Measurements from ENCODE around the gene SYNGR3. TPM values are rescaled to one million over a fixed set of nuclear protein-coding genes. Genes with fewer than 3 reads are reported as not detected.
A peak's percentile ranks its signal among the peaks of the same experiment; 100 is the strongest.

The SYNGR3 gene
- total RNA-seq, 1 donor from 2014 or later: 11.3 TPM

- POLR2A ChIA-PET: interaction anchor here (0.6 to 21.9 kb wide), 6 partner anchors 9 to 175 kb away, joined by 5 to 351 read pairs (median 12); partner anchors contain the start of genes NDUFB10, RNF151, RPS2 and SYNGR3
- H3K27ac Mint-ChIP-seq: no peak overlapping the region
- no peak overlapping the region for H3K4me3 Mint-ChIP-seq
- intact Hi-C loops (cut with micrococcal nuclease): no loop called here
- H3K27me3 Mint-ChIP-seq: peaks cover 14% of the 10 kb centered on the region
- no peak for DNase-seq
- H3K36me3 Mint-ChIP-seq (ENCODE audit: low read depth): peaks cover 23% of the 10 kb centered on the region
- CTCF ChIA-PET: no interaction called here
- no peak for TF ChIP-seq CTCF (IDR thresholded peaks at IDR 0.05)
- no peaks in the 10 kb centered on the region for H3K9me3 Mint-ChIP-seq
- H3K4me1 Mint-ChIP-seq: peaks cover 23% of the 10 kb centered on the region
- ATAC-seq (ENCODE audit: low read depth): no peak
Observed at GRCh38 chr16:1980770-1981087, 9.0 kb upstream of the SYNGR3 start.

- POLR2A ChIA-PET: interaction anchor here (1.5 to 21.9 kb wide), 6 partner anchors 10 to 174 kb away, joined by 5 to 351 read pairs (median 12); partner anchors contain the start of genes MSRB1, NDUFB10, RNF151 and RPS2
- no peaks in the 10 kb centered on the region for H3K9me3 Mint-ChIP-seq
- peaks cover 14% of the 10 kb centered on the region for H3K27me3 Mint-ChIP-seq
- intact Hi-C loops (cut with micrococcal nuclease): no loop called here
- no peak within 1 kb of the TSS for H3K4me3 Mint-ChIP-seq
- DNase-seq: no peak
- CTCF ChIA-PET: interaction anchor here (1.2 kb wide), 1 partner anchor 10 kb away, joined by 3 read pairs; no protein-coding TSS in a partner anchor
- H3K27ac Mint-ChIP-seq: no peak within 1 kb of the TSS
- no peak for ATAC-seq (ENCODE audit: low read depth)
- peaks cover 23% of the 10 kb centered on the region for H3K4me1 Mint-ChIP-seq
- peaks cover 23% of the 10 kb centered on the region for H3K36me3 Mint-ChIP-seq (ENCODE audit: low read depth)
- TF ChIP-seq CTCF (IDR thresholded peaks at IDR 0.05): no peak
Observed at GRCh38 chr16:1981398-1981836, 8.4 kb upstream of the SYNGR3 start, which contains the start of gene NOXO1. TSS of gene NOXO1 (minus strand) at chr16:1981469. CDS start at chr16:1981179, 290 bp downstream.

GRCh38 chr16:1982013-1982433 lies 7.7 kb upstream of the SYNGR3 start:
- intact Hi-C loops (cut with micrococcal nuclease): no loop called here
- ChIA-PET POLR2A (interaction anchor here (0.6 to 21.9 kb wide), 7 partner anchors 9 to 371 kb away, joined by 3 to 351 read pairs (median 9); partner anchors contain the start of genes MSRB1, NDUFB10, RNF151 and RPS2), CTCF (interaction anchor here (1.2 kb wide), 1 partner anchor 11 kb away, joined by 3 read pairs; no protein-coding TSS in a partner anchor)
- TF ChIP-seq CTCF (IDR thresholded peaks at IDR 0.05): no peak
- Mint-ChIP-seq H3K27me3 (peaks cover 14% of the 10 kb centered on the region), H3K27ac (no peak overlapping the region), H3K36me3 (ENCODE audit: low read depth) (peaks cover 24% of the 10 kb centered on the region), H3K4me1 (peaks cover 23% of the 10 kb centered on the region), H3K4me3 (no peak overlapping the region), H3K9me3 (no peaks in the 10 kb centered on the region)
- DNase-seq: no peak
- no peak for ATAC-seq (ENCODE audit: low read depth)

- Mint-ChIP-seq H3K27ac (peak overlapping the region; percentile 24), H3K4me1 (peaks cover 23% of the 10 kb centered on the region), H3K36me3 (ENCODE audit: low read depth) (peaks cover 20% of the 10 kb centered on the region), H3K27me3 (peaks cover 14% of the 10 kb centered on the region), H3K9me3 (no peaks in the 10 kb centered on the region), H3K4me3 (peak overlapping the region; percentile 83)
- DNase-seq: no peak
- no peak for TF ChIP-seq CTCF (IDR thresholded peaks at IDR 0.05)
- intact Hi-C loops (cut with micrococcal nuclease): no loop called here
- ChIA-PET POLR2A (interaction anchor here (1.2 to 21.9 kb wide), 7 partner anchors 9 to 172 kb away, joined by 3 to 351 read pairs (median 11); partner anchors contain the start of genes NDUFB10, RNF151, RPS2 and TBL3), CTCF (no interaction called here)
- ATAC-seq (ENCODE audit: low read depth): no peak
Observed at GRCh38 chr16:1982991-1983543, 6.7 kb upstream of the SYNGR3 start.

Data from activated B cell treated with CpG ODN at 0.5 μM for 24 hours (primary cell).